ENCODE results near the gene MEIKIN.

MEIKIN gene

GRCh38 chr5:131945551-131946168 is at the start of gene MEIKIN:
MEIKIN (minus strand) TSS chr5:131945663; CDS start chr5:131945505, 158 bp downstream.
- DNase-seq = no peak

GRCh38 chr5:131994533-131995226 is 49.2 kb upstream of the MEIKIN start:
- DNase-seq = no peak

- no peak for DNase-seq
Observed at GRCh38 chr5:131994090-131994489, 48.6 kb upstream of the MEIKIN start.

- DNase-seq = no peak
Observed at GRCh38 chr5:131993676-131994075, 48.2 kb upstream of the MEIKIN start.

- no peak for DNase-seq
Observed at GRCh38 chr5:131992370-131992769, 46.9 kb upstream of the MEIKIN start.

GRCh38 chr5:131991593-131992324 is 46.3 kb upstream of the MEIKIN start:
- no peak for DNase-seq

GRCh38 chr5:131990716-131991115 is 45.3 kb upstream of the MEIKIN start:
- DNase-seq = no peak

GRCh38 chr5:131988601-131989000 is 43.1 kb upstream of the MEIKIN start:
- no peak for DNase-seq

GRCh38 chr5:131987251-131987650 is 41.8 kb upstream of the MEIKIN start:
- DNase-seq = no peak

GRCh38 chr5:131986161-131986912 is 40.9 kb upstream of the MEIKIN start:
- no peak for DNase-seq

GRCh38 chr5:131984956-131985665 is 39.6 kb upstream of the MEIKIN start:
- DNase-seq = no peak

- no peak for DNase-seq
Observed at GRCh38 chr5:131983244-131983771, 37.8 kb upstream of the MEIKIN start.

GRCh38 chr5:131981516-131981915 is 36.1 kb upstream of the MEIKIN start:
- no peak for DNase-seq

GRCh38 chr5:131980696-131981095 is 35.2 kb upstream of the MEIKIN start:
- DNase-seq = no peak

GRCh38 chr5:131979816-131980215 is 34.4 kb upstream of the MEIKIN start:
- DNase-seq = no peak

- DNase-seq = no peak
Observed at GRCh38 chr5:131977212-131977604, 31.7 kb upstream of the MEIKIN start.

- DNase-seq = no peak
Observed at GRCh38 chr5:131976414-131977211, 31.1 kb upstream of the MEIKIN start.

- DNase-seq = no peak
Observed at GRCh38 chr5:131974956-131975726, 29.7 kb upstream of the MEIKIN start.

GRCh38 chr5:131974622-131974955 is 29.1 kb upstream of the MEIKIN start:
- DNase-seq = no peak

GRCh38 chr5:131974016-131974415 is 28.6 kb upstream of the MEIKIN start:
- DNase-seq = no peak

Data from NCI-H2029 (cell line).